CD4-positive, alpha-beta T cell (primary cell): ENCODE measurements around the gene CSAD. TPM values are rescaled to one million over a fixed set of nuclear protein-coding genes. Genes with fewer than 3 reads are reported as not detected.

Experiments
- ATAC-seq: fragments of 200-7000 bp; cut with Tn5 transposase; one replicate; pipeline ENCODE4 v1.10.0; 2022; ENCODE audit warnings: mild to moderate bottlenecking; ENCODE audit not compliant: poor library complexity
- CTCF ChIA-PET: fragments of 350-600 bp; sonication (Branson Sonifier 250); formaldehyde crosslinking; loops from one replicate; lab custom pipeline; 2021; ENCODE audit warnings: antibody characterized with exemption, inconsistent platforms; lab: Charles Lee
- POLR2A ChIA-PET: fragments of 350-600 bp; sonication (Branson Sonifier 250); formaldehyde crosslinking; loops from one replicate; lab custom pipeline; 2021; ENCODE audit warnings: antibody characterized with exemption, inconsistent platforms; lab: Charles Lee
- DNase-seq, 14 experiments: peaks; one replicate each; pipeline ENCODE4 v3.0.0-alpha.2; 2013 to 2020; ENCODE audit warnings: mixed read lengths in 2 of 14
- H3K27ac ChIP-seq, 2 donors: one replicate each; pipeline versions ENCODE4 v1.5.1 to v1.7.0; 2013; ENCODE audit warnings: low read length in 2 of 2, low read depth in 1 of 2, mild to moderate bottlenecking in 1 of 2
- H3K27me3 ChIP-seq, 2 experiments: 1 replicate in 1 of 2; 2 replicates in 1 of 2; pipeline versions ENCODE4 v1.6.1 to v1.7.0; 2013; ENCODE audit warnings: low read length in 2 of 2, control low read depth in 1 of 2, mild to moderate bottlenecking in 1 of 2, moderate library complexity in 1 of 2; ENCODE audit not compliant: insufficient read depth in 2 of 2, control insufficient read depth in 1 of 2
- H3K36me3 ChIP-seq: one replicate; pipeline ENCODE4 v1.6.1; 2013; ENCODE audit warnings: low read length, control low read depth; ENCODE audit not compliant: insufficient read depth
- H3K4me1 ChIP-seq: one replicate; pipeline ENCODE4 v1.6.1; 2013; ENCODE audit warnings: low read length, control low read depth; ENCODE audit not compliant: insufficient read depth
- H3K4me3 ChIP-seq: one replicate; pipeline ENCODE4 v1.5.1; 2013; ENCODE audit warnings: mild to moderate bottlenecking, low read length, moderate library complexity
- H3K9me3 ChIP-seq, 2 experiments: 1 replicate in 1 of 2; 2 replicates in 1 of 2; pipeline versions ENCODE4 v1.6.1 to v1.7.0; 2013; ENCODE audit warnings: low read length in 2 of 2, mild to moderate bottlenecking in 2 of 2, control low read depth in 1 of 2, moderate library complexity in 1 of 2; ENCODE audit not compliant: control insufficient read depth in 1 of 2, insufficient read depth in 1 of 2
- H3K27ac Mint-ChIP-seq: one replicate; pipeline ENCODE4 v1.8.0; 2020; ENCODE audit warnings: mixed read lengths
- H3K27me3 Mint-ChIP-seq: one replicate; pipeline ENCODE4 v1.8.0; 2021; ENCODE audit warnings: mixed read lengths
- H3K36me3 Mint-ChIP-seq: one replicate; pipeline ENCODE4 v1.8.0; 2021; ENCODE audit warnings: low read depth, mixed read lengths
- H3K4me1 Mint-ChIP-seq: one replicate; pipeline ENCODE4 v1.8.0; 2021; ENCODE audit warnings: low read depth, mixed read lengths
- H3K4me3 Mint-ChIP-seq: one replicate; pipeline ENCODE4 v1.8.0; 2020; ENCODE audit warnings: mild to moderate bottlenecking, mixed read lengths
- H3K9me3 Mint-ChIP-seq: one replicate; pipeline ENCODE4 v1.8.0; 2020; ENCODE audit warnings: mixed read lengths
- CTCF ChIP-seq: fragments of 200-600 bp; IDR thresholded peaks from one replicate; pipeline ENCODE4 v1.8.0; 2022; ENCODE audit warnings: antibody characterized with exemption, mild to moderate bottlenecking
- intact Hi-C, 2 experiments: fragments of 100-400 bp; cut with DNase I in 1 of 2; cut with micrococcal nuclease in 1 of 2; formaldehyde crosslinking; loops; one replicate each; pipeline versions ENCODE4 v1.15.1 to v1.9.0; 2023 to 2025; cut with DNase I, micrococcal nuclease
- total RNA-seq, 174 experiments: library from RNA in 2 of 174; stranded (reverse) in 2 of 174; gene quantifications; one replicate each; pipeline ENCODE4 v1.2.3 and lab custom pipeline; 2021 to 2026

CSAD gene
- total RNA-seq, 2 experiments from 2014 or later: 56.7 to 57.3 TPM

GRCh38 chr12:53127169-53127568, 53.6 kb downstream of the CSAD start:
- Mint-ChIP-seq H3K9me3 (no peaks in the 10 kb centered on the region), H3K27me3 (peaks cover 9% of the 10 kb centered on the region), H3K4me1 (no peaks in the 10 kb centered on the region), H3K27ac (no peak overlapping the region), H3K36me3 (no peaks in the 10 kb centered on the region), H3K4me3 (no peak overlapping the region)
- Histone ChIP-seq H3K36me3 (no peaks in the 10 kb centered on the region), H3K4me3 (no peak overlapping the region), H3K27ac (no peak overlapping the region), H3K9me3 (no peaks in the 10 kb centered on the region), H3K4me1 (no peaks in the 10 kb centered on the region), H3K27me3 (no peaks in the 10 kb centered on the region)
- TF ChIP-seq CTCF: no peak
- CTCF ChIA-PET: no interaction called here
- ATAC-seq (no peak), DNase-seq (no peak)
- POLR2A ChIA-PET: no interaction called here
- intact Hi-C loops: no loop called here

GRCh38 chr12:53124352-53124723, 56.4 kb downstream of the CSAD start:
- TF ChIP-seq CTCF: no peak
- ChIA-PET CTCF (interaction anchor here (0.7 kb wide), 1 partner anchor 85 kb away, joined by 4 read pairs; no protein-coding TSS in a partner anchor), POLR2A (no interaction called here)
- intact Hi-C loops: no loop called here
- Histone ChIP-seq H3K9me3 (no peaks in the 10 kb centered on the region), H3K27me3 (no peaks in the 10 kb centered on the region), H3K27ac (no peak overlapping the region), H3K4me1 (no peaks in the 10 kb centered on the region), H3K36me3 (no peaks in the 10 kb centered on the region), H3K4me3 (no peak overlapping the region)
- peaks cover 4% of the 10 kb centered on the region for H3K27me3 Mint-ChIP-seq
- no peaks in the 10 kb centered on the region for H3K9me3 Mint-ChIP-seq
- no peak overlapping the region for H3K4me3 Mint-ChIP-seq
- ATAC-seq: no peak
- DNase-seq: no peak
- no peaks in the 10 kb centered on the region for H3K4me1 Mint-ChIP-seq
- no peaks in the 10 kb centered on the region for H3K36me3 Mint-ChIP-seq
- H3K27ac Mint-ChIP-seq: no peak overlapping the region

- ATAC-seq: no peak
- Histone ChIP-seq H3K27ac (no peak overlapping the region), H3K4me1 (no peaks in the 10 kb centered on the region), H3K9me3 (no peaks in the 10 kb centered on the region), H3K4me3 (no peak overlapping the region), H3K27me3 (no peaks in the 10 kb centered on the region), H3K36me3 (no peaks in the 10 kb centered on the region)
- Mint-ChIP-seq H3K36me3 (no peaks in the 10 kb centered on the region), H3K27me3 (no peaks in the 10 kb centered on the region), H3K4me3 (no peak overlapping the region), H3K27ac (no peak overlapping the region), H3K4me1 (no peaks in the 10 kb centered on the region), H3K9me3 (no peaks in the 10 kb centered on the region)
- POLR2A ChIA-PET: no interaction called here
- no peak for TF ChIP-seq CTCF
- intact Hi-C loops: no loop called here
- CTCF ChIA-PET: no interaction called here
- DNase-seq: no peak
These were observed 57.0 kb downstream of the CSAD start for GRCh38 chr12:53123578-53124351.
